Ectodermal cell (in vitro differentiated cells): ENCODE results near the gene ZBTB7C. TPM values are rescaled to one million over a fixed set of nuclear protein-coding genes. Genes with fewer than 3 reads are reported as not detected.

Source experiments
- H3K27ac ChIP-seq: 2 replicates; pipeline ENCODE4 v1.7.0; 2013; ENCODE audit warnings: mild to moderate bottlenecking, low read depth, low read length; ENCODE audit not compliant: insufficient read depth, poor library complexity, severe bottlenecking
- H3K27me3 ChIP-seq: 2 replicates; pipeline ENCODE4 v1.7.0; 2013; ENCODE audit warnings: mild to moderate bottlenecking, low read length; ENCODE audit not compliant: insufficient read depth, control insufficient read depth, poor library complexity, severe bottlenecking
- H3K36me3 ChIP-seq: one replicate; pipeline ENCODE4 v1.7.0; 2013; ENCODE audit warnings: low read length; ENCODE audit not compliant: control insufficient read depth, insufficient read depth
- H3K4me1 ChIP-seq: one replicate; pipeline ENCODE4 v1.7.0; 2013; ENCODE audit warnings: low read length; ENCODE audit not compliant: control insufficient read depth, insufficient read depth
- H3K4me3 ChIP-seq: 2 replicates; pipeline ENCODE4 v1.7.0; 2013; ENCODE audit warnings: low read depth, low read length, control low read depth; ENCODE audit not compliant: insufficient read depth
- H3K9me3 ChIP-seq: 2 replicates; pipeline ENCODE4 v1.7.0; 2013; ENCODE audit warnings: mild to moderate bottlenecking, low read length, moderate library complexity; ENCODE audit not compliant: control insufficient read depth
- WGBS, 2 experiments: methylation state at CpG; one replicate each; pipeline ENCODE4 v1.1.7; 2013; ENCODE audit warnings: missing lambda C conversion rate in 2 of 2; 5-methylcytosine and 5-hydroxymethylcytosine counted together
- polyA plus RNA-seq, 4 experiments: library from polyadenylated mRNA; stranded (reverse); fragments of 50-300 nt; gene quantifications; one replicate each; pipeline ENCODE4 v1.2.3, GENCODE V29; 2013

The ZBTB7C gene
- 1.4 TPM for polyA plus RNA-seq (2013, experiment 1 of 4)
- 0.75 TPM for polyA plus RNA-seq (2013, experiment 2 of 4)
- polyA plus RNA-seq (2013, experiment 3 of 4), result 0.91 TPM
- polyA plus RNA-seq (2013, experiment 4 of 4), result 0.65 TPM

GRCh38 chr18:48408727-48409590 lies at the start of gene ZBTB7C:
TSS of gene ZBTB7C (minus strand) at chr18:48409383.
- Histone ChIP-seq H3K27me3 (peaks cover 73% of the 10 kb centered on the region), H3K27ac (no peak within 1 kb of the TSS), H3K9me3 (no peaks in the 10 kb centered on the region), H3K4me1 (peaks cover 24% of the 10 kb centered on the region), H3K36me3 (no peaks in the 10 kb centered on the region), H3K4me3 (peak within 1 kb of the TSS; percentile 61)
- 0% methylated on average over 136 of the region's 136 CpGs for WGBS, 2 experiments

- WGBS, 2 experiments, result 93 to 96% methylated on average over 9 of the region's 9 CpGs
- Histone ChIP-seq H3K36me3 (no peaks in the 10 kb centered on the region), H3K4me3 (no peak overlapping the region), H3K4me1 (no peaks in the 10 kb centered on the region), H3K27ac (no peak overlapping the region), H3K27me3 (no peaks in the 10 kb centered on the region), H3K9me3 (no peaks in the 10 kb centered on the region)
Observed at GRCh38 chr18:48456838-48457237, 47.7 kb upstream of the ZBTB7C start.

GRCh38 chr18:48455555-48456478 lies 46.6 kb upstream of the ZBTB7C start:
- 85% methylated on average over 13 of the region's 13 CpGs for WGBS, 2 experiments
- H3K9me3 ChIP-seq, result no peaks in the 10 kb centered on the region
- no peak overlapping the region for H3K4me3 ChIP-seq
- H3K27ac ChIP-seq, result no peak overlapping the region
- H3K36me3 ChIP-seq, result no peaks in the 10 kb centered on the region
- no peaks in the 10 kb centered on the region for H3K27me3 ChIP-seq
- no peaks in the 10 kb centered on the region for H3K4me1 ChIP-seq

GRCh38 chr18:48454261-48454757 lies 45.1 kb upstream of the ZBTB7C start:
- Histone ChIP-seq H3K36me3 (no peaks in the 10 kb centered on the region), H3K27ac (no peak overlapping the region), H3K27me3 (no peaks in the 10 kb centered on the region), H3K4me1 (no peaks in the 10 kb centered on the region), H3K9me3 (no peaks in the 10 kb centered on the region), H3K4me3 (no peak overlapping the region)
- 73 to 78% methylated on average over 5 to 6 of the region's 6 CpGs for WGBS, 2 experiments

- no peaks in the 10 kb centered on the region for H3K9me3 ChIP-seq
- no peak overlapping the region for H3K4me3 ChIP-seq
- H3K27ac ChIP-seq, result no peak overlapping the region
- H3K27me3 ChIP-seq, result no peaks in the 10 kb centered on the region
- WGBS, 2 experiments, result 93% methylated on average over 9 of the region's 9 CpGs
- H3K36me3 ChIP-seq, result no peaks in the 10 kb centered on the region
- H3K4me1 ChIP-seq, result no peaks in the 10 kb centered on the region
Observed at GRCh38 chr18:48453330-48454066, 44.3 kb upstream of the ZBTB7C start.

GRCh38 chr18:48452861-48453323 lies 43.7 kb upstream of the ZBTB7C start:
- H3K4me3 ChIP-seq, result no peak overlapping the region
- H3K36me3 ChIP-seq, result no peaks in the 10 kb centered on the region
- H3K27me3 ChIP-seq, result no peaks in the 10 kb centered on the region
- no peak overlapping the region for H3K27ac ChIP-seq
- WGBS, 2 experiments, result 91 to 92% methylated on average over 4 of the region's 4 CpGs
- H3K9me3 ChIP-seq, result no peaks in the 10 kb centered on the region
- H3K4me1 ChIP-seq, result no peaks in the 10 kb centered on the region

- no peaks in the 10 kb centered on the region for H3K4me1 ChIP-seq
- H3K9me3 ChIP-seq, result no peaks in the 10 kb centered on the region
- no peaks in the 10 kb centered on the region for H3K36me3 ChIP-seq
- no peak overlapping the region for H3K27ac ChIP-seq
- 94% methylated on average over 2 of the region's 2 CpGs for WGBS, 2 experiments
- H3K27me3 ChIP-seq, result no peaks in the 10 kb centered on the region
- no peak overlapping the region for H3K4me3 ChIP-seq
Observed at GRCh38 chr18:48450685-48451084, 41.5 kb upstream of the ZBTB7C start.

- Histone ChIP-seq H3K27me3 (no peaks in the 10 kb centered on the region), H3K4me1 (no peaks in the 10 kb centered on the region), H3K4me3 (no peak overlapping the region), H3K36me3 (no peaks in the 10 kb centered on the region), H3K9me3 (no peaks in the 10 kb centered on the region), H3K27ac (no peak overlapping the region)
- 44 to 46% methylated on average over 30 of the region's 30 CpGs for WGBS, 2 experiments
Observed at GRCh38 chr18:48446582-48447225, 37.5 kb upstream of the ZBTB7C start.

- WGBS, 2 experiments, result 81 to 83% methylated on average over 3 of the region's 3 CpGs
- Histone ChIP-seq H3K9me3 (no peaks in the 10 kb centered on the region), H3K27ac (no peak overlapping the region), H3K27me3 (no peaks in the 10 kb centered on the region), H3K36me3 (no peaks in the 10 kb centered on the region), H3K4me1 (no peaks in the 10 kb centered on the region), H3K4me3 (no peak overlapping the region)
Observed at GRCh38 chr18:48445540-48445939, 36.4 kb upstream of the ZBTB7C start.
